ENCODE data around the gene FBN2. TPM values are rescaled to one million over a fixed set of nuclear protein-coding genes. Genes with fewer than 3 reads are reported as not detected.
"Not testable (repeated sequence)": the region's sequence is repeated elsewhere in the genome, so short reads cannot be mapped to it uniquely, and the experiment has no call there.

The FBN2 gene
- total RNA-seq, 2 donors from 2014 or later = 1.6 to 6.9 TPM

DNA sequence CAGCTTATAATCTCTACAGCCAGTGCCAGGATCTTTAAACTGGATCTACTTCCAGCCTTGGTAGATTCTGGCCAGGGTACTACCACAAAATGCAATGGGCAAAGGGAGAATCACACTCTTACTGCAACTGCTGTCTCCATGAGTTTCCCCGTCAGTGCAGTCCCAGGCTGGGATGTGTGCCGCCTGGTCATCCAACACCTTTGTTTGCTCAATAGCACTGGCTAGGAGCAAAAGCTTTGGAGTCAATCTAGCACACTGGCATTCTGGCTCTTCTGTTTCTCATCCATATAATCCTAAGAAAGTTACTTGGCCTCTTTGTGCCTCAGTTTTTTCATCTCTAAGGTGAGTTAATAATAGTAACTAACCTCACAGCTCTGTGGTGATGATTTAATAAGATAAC is 96.9 kb downstream of the FBN2 start:
- DNase-seq (no peak), ATAC-seq (no peak)
- intact Hi-C loops (cut with DNase I) = no loop called here

DNA sequence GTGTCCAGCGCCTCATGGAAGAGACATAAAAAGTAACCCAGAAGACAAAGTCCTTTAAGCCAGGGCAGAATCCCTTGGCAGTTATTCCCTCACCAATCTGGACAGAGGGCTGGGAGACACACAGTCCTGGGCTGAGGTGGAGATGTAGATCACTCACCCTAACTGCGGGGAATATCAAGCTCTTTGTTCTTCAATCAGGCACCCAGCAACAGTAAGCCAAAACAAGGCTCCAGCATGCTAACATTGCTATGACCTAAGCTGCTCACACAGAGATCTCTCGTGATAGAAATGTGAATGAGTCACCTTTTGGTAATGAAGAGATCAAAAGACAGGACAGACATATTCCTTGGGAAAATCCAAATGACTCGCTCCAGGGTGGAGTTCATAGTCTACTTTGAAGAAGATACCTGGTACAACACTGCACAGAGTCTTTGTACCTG is 101.3 kb downstream of the FBN2 start:
- DNase-seq (no peak), ATAC-seq (no peak)
- intact Hi-C loops (cut with DNase I) = no loop called here

DNA sequence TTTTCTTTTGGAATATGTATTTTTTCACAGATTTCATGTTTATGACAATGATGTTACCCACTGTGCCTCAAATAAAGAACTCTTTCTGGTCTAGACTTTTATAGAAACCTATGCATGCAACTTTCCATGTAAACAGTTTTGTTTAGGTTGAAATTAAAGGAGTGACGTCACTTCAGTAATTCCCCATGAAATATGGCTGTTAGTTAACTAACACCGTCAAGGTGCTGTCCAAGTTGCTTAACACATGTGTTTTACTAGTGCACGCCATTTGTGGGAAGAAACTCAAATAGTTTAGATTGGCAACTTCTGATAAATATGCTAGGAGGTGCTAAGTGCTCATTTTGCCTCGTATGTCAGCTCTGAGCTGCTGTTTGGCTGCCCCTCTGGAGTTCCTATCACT is 102.2 kb downstream of the FBN2 start:
- no peak for ATAC-seq
- intact Hi-C loops (cut with DNase I) = no loop called here
- no peak for DNase-seq

DNA sequence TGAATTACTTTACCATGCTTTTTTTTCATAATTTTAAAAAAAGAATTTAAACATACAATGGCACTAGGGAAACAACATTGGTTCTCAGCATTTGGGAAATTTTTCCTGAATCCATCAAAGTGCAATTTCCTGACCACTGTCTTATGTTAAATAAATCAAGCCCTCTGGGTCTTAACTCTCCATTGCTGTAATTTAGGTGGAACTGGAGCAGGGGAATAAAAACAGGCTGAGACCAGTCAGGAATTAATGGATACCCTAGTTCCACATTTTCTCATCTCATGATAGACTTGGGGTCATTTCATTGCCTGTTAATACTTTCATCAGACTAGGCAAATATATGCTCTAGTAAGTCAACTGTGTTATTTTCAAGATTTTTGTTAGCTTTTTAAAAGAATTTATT is 103.1 kb downstream of the FBN2 start:
- ATAC-seq = no peak
- intact Hi-C loops (cut with DNase I) = no loop called here
- no peak for DNase-seq

DNA sequence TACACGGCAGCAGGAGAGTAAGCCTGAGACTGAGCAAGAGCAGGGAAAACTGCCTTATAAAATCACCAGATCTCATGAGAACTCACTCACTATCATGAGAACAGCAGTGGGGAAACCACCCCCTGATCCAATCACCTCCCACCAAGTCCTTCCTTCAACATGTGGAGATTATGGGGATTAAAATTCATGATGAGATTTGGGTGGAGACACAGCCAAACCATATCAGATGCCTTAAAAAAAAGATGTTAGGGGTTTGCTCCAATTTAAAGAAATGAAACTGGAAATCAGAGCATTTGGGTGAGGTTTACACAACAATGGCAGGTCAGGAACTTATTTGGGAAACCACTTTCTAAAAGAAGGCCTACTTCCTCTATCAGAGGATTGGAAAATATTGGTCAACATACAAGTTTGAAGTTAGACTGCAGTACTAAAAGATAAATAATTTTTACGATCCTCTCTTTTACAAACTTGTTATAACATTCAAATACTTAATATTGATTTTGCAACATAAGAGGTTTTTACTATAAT is 105.1 kb downstream of the FBN2 start:
- intact Hi-C loops (cut with DNase I) = no loop called here
- DNase-seq (no peak), ATAC-seq (no peak)

DNA sequence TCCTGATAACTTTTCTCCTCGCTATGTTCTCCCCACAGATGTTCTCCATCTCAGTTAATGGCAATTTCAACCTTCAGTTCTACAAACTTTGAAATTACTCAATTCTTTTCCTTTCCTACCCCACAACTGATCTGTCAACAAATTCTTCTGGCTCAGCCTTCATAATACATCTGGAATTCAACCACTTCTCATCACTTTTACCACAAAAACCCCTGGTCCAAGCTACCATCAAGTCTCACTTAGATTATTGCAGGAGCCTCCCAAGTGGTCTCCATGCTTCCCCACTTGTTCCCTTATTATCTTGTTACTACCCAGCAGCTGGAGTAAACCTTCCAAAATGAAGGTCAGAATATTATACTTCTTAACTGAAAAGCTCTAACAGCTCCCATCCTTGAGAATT is 110.1 kb downstream of the FBN2 start:
- no peak for DNase-seq
- ATAC-seq = no peak
- intact Hi-C loops (cut with DNase I) = no loop called here

DNA sequence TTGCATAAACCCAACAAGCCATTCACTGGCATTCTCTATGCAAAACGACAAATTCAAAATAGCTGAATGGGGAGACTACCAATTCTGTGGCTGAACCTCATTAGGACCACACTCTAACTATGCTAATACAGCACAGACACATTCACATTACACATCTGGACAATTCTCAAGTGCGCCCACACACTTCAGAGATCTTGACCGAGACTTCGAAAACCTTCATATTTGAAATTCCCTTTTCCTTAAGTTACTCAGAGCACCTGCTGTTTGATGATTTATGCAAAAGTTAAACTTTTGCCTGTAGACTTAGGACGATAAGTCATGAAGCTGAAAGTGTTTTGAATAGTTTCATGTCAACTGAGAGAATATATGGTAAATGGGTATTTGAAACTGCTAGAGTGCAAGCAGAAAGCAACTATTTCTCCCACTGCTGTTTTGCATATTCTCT is 111.9 kb downstream of the FBN2 start:
- intact Hi-C loops (cut with DNase I) = no loop called here
- ATAC-seq (no peak), DNase-seq (no peak)

DNA sequence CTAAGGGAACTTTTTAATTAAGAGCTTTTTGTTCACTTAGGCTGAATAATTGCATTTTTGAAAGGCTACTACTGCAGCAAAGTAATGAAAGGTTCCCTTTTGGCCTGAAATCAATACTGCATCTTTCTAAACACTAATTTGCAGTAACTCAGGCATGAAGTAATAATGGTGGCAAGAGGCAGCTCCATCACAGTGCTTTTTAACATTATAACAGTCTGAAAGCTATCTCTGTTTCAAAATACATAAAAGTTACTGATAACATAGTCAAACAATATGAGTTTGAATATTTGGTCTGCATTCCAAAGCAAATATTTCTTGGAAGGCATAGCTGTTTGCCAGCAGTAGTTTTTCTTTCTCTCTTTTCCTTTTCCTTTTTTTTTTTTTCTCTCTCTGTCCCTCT is 113.4 kb downstream of the FBN2 start:
- no peak for DNase-seq
- intact Hi-C loops (cut with DNase I) = no loop called here
- no peak for ATAC-seq

DNA sequence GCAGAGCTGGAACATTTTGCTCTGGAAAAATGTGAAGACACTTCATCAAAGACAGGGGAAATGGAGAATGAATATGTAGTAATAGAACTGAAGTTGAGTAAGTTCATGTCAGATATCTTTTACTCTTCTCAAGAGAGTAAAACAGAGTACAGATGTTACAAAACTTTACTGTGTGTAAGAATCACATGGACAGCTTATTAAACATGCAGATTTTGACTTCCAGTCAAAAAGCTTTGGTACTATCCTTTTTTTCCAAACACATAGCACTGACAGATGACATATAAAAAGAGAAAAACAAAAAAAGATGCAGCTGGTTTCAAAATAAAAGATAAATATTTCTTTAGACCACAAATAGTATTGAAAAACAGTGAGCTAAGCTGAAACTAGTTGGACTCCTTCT is 115.4 kb downstream of the FBN2 start:
- DNase-seq = no peak
- ATAC-seq = no peak
- intact Hi-C loops (cut with DNase I) = no loop called here

DNA sequence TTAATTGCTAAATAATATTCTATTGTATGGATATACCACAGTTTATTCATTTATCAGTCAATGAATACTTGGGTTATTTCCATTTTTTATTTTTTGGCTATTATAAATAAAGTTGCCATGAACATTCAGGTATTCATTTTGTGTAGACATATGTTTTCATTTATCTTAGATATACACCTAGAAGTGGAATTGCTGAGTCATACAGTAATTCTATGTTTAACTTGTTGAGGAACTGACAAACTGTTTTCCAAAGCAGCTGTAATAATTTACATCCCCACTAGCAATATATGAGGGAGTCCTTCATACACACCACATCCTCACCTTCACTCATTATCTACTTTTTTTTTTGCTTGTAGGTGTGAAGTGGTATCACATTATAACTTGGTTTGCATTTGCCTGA is 123.6 kb downstream of the FBN2 start:
- ATAC-seq (no peak), DNase-seq (no peak)
- intact Hi-C loops (cut with DNase I) = no loop called here

DNA sequence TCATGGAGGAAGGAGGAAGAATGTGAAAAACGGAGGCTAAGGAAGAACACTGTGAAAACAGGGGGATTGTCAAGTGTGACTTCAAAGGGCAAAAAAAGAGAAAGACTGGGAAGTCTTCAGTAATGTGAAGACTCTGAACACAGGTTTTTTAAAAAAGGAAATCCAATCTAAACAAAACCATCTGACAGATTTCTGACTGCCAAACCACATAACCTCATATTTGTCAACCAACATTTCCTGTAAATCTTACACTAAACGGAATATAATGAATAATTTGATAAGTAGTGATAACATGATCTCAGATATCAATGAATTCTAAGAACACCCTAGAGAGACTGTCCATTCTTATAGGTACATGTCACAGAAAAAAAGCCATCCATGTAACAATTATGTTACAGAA is 124.7 kb downstream of the FBN2 start:
- intact Hi-C loops (cut with DNase I) = no loop called here
- ATAC-seq (no peak), DNase-seq (no peak)

DNA sequence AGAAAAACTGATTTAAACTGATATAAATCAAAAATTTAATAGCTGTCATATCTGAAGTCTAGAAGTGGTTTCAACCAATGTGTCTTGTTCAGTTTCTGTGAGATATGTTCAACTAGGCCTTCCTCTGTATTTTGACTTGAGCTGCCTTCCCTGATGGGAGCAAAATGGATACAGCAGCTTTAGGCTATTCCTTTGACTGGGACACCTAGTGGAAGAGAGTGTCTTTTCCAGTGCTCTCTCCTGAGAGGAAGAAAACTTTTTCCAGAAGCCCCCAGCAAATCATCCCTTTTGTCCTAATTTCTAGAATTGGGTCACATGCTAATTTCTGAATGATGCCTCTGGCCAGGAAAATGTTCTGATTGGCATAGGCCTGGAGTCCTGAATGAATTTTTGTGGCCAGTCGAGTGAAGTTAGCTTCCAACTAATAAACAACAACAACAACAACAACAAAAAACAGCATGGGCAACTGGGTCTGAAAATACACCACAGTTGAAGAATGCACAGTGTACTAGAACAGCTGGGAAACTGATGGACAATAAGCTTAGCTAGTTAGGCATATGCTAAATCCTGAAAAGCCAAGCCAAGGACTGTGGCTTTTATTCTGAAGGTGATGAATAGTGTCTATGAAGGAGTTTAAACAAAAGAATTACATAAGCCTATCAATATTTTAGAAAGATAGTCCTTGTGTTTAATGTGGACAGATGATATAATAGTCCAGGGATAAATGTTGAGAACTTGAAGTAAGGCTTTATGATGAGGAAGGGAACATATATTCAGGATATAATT is 125.7 kb downstream of the FBN2 start:
- ATAC-seq = no peak
- DNase-seq = no peak
- intact Hi-C loops (cut with DNase I) = no loop called here

DNA sequence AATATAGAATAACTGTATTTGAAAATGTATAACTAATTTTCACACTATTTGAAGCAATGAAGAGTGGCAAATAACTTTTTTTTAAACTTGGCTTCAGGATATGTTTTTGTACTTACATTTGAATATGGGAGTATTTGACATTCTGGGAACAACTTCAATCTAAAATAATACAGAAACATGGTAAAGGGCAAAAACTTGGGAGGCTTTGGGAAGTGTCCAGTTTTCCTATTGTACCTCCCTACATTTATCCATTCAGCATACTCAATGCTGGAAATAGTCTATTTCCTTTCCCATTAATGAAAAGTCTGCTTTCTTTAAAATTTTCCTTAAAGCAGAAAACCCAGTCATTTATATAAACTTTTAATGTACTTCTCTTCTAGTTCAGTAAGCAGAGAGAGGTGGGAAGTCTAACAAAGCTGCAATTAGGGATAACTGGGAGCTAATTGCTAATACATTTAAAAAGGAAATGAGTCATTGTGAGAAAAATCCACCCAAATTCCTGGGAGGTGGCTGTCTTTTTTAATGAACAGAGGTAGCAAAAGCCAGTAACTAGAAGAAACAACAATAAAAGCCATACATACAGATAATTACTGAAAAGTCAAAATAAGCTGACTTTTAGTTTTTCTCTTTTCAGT is 128.8 kb downstream of the FBN2 start:
- no peak for DNase-seq
- intact Hi-C loops (cut with DNase I) = no loop called here
- ATAC-seq = no peak

DNA sequence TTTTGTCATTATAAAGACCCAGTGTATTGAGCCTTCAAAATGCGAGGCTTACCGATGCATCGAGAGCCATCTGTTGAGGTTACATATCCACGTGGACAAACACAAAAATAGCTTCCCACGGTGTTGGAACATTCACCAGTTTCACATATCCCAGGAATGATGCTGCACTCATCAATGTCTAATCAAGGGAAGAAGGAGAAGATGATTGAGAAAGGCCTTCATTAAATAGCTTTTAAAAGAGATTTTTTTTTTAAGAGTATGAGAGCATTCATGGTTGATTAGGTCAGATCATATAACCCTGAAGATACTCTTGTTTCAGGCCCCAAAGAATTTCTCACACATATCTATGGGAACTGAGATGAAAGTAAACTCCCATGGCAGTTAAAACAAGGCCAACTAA is 129.4 kb downstream of the FBN2 start:
- ATAC-seq (no peak), DNase-seq (no peak)
- intact Hi-C loops (cut with DNase I) = no loop called here

DNA sequence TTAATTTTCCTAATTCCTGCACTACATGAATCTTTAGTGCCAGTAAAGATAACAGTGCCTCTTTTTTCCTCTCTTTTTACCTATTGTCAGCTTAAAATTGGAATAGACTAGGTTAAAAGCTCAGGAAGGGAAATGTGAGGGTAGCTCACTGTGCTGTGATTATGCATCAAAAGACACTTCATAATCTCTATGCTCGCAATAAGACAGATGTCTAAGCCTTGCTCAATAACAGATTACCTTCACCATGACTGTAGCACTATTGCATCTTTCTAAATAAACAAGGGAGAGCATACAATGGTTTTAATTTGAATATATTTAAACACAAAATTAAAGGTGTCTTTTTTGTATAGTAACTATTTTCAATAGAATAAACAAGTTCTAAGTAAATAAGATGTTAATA is 130.1 kb downstream of the FBN2 start:
- DNase-seq (no peak), ATAC-seq (no peak)
- intact Hi-C loops (cut with DNase I) = no loop called here

DNA sequence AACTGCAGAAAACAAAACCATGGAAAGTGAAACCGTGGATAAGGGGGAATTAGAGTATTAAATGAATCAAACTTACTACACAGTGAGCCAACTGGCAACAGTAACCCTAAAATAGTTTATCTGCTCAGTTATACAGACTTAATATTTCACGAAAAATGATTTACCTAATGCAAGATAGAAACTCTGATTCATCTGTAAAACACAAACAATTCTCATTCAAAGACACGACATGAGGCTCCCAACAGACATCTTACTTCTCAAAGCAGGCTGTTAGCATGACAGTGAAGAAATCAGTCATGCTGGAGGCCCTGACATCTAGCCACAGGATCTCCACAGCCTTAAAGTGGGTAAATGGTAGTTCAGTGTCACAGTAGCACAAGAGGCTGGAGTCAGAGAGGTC is 131.2 kb downstream of the FBN2 start:
- no peak for ATAC-seq
- intact Hi-C loops (cut with DNase I) = no loop called here
- DNase-seq = no peak

DNA sequence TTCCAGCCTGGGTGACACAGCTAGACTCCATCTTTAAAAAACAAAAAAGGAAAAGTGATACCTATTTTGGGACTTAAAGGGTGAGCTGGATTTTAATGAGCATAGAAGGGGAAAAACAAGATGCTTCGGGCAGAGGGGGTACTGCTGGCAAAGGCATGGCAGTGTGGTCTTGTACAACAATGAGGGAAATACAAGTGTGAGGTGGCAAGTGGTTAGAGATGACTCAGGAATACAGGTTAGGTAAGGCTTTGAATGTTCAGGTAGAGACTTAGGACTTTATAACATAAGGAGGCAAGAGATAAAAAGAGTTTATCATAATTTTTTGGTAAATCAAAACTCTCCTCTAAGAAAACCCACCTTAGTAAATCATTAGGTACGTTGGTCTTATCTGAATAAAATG is 132.9 kb downstream of the FBN2 start:
- ATAC-seq = no peak
- DNase-seq = no peak
- intact Hi-C loops (cut with DNase I) = no loop called here

DNA sequence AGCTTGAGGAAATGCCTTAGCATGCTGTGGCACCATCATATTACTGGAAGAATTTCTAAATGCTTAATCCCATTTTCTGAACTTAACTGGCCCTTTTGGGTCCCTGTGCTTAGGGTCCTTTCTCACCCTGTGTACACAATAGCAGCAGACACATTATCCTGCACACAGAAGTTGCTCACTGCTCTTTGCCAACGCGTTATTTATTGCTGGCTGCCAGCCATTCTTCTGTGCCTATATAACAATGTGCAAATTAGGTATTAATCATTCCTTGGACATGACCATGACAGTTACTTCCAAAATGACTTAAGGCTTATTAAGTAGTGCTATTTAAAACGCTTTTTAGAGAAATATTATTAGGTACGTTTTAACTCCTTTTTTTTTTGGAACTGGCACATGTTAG is 134.7 kb downstream of the FBN2 start:
- ATAC-seq (no peak), DNase-seq (no peak)
- intact Hi-C loops (cut with DNase I) = no loop called here

DNA sequence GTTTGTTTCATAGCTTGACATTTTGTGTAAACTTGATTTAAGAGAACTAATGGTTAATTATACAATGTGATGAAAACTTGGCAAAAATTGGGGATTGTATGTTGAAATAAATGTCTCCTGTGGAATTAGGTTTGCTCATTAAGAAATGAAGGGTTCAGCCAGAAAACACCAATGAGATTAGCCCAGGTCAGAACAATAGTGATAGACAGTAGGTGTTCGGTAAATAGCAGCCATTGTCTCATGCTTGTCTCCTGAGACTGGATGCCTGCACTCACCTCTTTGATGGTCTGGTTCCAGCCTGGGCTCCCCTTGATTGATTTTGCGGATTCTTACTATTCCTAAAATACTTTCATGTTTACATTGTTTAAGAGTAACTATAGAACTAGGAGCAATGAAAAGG is 135.5 kb downstream of the FBN2 start:
- intact Hi-C loops (cut with DNase I) = no loop called here
- DNase-seq = no peak
- no peak for ATAC-seq

DNA sequence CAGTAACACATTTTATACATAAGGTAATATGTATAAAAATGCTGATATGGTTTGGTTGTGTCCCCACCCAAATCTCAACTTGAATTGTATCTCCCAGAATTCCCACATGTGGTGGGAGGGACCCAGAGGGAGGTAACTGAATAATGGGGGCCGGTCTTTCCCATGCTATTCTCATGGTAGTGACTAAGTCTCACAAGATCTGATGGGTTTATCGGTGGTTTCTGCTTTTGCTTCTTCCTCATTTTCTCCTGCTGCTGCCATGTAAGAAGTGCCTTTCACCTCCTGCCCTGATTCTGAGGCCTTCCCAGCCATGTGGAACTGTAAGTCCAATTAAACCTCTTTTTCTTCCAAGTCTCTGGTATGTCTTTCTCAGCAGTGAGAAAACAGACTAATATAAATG is 137.3 kb downstream of the FBN2 start:
- intact Hi-C loops (cut with DNase I); ATAC-seq; DNase-seq: not testable (repeated sequence)

DNA sequence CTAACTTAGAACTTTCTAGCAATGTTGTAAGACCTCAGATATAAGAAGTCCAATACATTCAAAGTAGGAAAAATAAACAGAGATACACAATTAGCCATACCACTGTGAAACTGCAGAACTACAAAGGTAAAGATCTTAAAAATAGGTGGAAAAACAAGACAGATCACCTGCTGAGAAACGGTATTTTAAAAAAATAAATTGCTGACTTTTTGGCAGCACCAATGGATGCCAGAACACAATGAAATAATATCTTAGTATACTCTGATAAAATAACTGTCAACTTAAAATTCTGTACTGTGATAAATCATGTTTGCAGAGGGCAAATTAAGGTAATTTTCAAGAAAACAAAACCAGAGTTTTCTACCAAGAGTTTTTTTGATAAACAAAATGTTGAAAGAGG is 138.9 kb downstream of the FBN2 start:
- intact Hi-C loops (cut with DNase I) = no loop called here
- DNase-seq (no peak), ATAC-seq (no peak)

Data from left cardiac atrium (tissue), 4 donors.